HG02588 (cell line): ENCODE measurements around the gene CCDC152.
"Not testable (repeated sequence)": the region's sequence is repeated elsewhere in the genome, so short reads cannot be mapped to it uniquely, and the experiment has no call there.

Experiments used
- ATAC-seq: cut with Tn5 transposase; IDR thresholded peaks from one replicate; pipeline ENCODE4 v1.9.1; 2021; ENCODE audit warnings: mild to moderate bottlenecking, moderate library complexity; ENCODE audit not compliant: unreplicated experiment

The CCDC152 gene

GRCh38 chr5:42811591-42812446 lies 55.2 kb downstream of the CCDC152 start, which contains the start of gene SELENOP:
SELENOP (minus strand) TSS chr5:42811892; CDS start chr5:42808353, 3,539 bp downstream.
- ATAC-seq: no peak

DNA sequence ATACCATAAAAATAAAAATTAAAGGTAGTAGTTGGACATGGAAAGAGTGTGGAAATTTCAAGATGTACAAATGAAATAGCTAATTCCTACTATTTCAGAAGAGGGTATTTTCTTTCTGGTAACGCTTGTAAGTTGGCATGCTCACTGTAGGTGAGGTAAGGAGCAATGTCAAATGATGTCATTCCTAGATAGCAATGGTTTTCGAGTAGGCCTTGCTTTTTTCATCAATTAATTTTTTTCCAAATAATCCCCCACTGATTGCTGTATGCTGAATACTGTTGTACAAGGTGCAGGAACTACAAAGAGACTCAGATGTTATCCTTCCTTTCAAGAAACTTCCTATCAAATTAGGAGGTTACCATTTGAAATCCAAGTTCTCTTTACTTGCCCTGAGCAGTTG lies 56.0 kb downstream of the CCDC152 start:
- no peak for ATAC-seq

DNA sequence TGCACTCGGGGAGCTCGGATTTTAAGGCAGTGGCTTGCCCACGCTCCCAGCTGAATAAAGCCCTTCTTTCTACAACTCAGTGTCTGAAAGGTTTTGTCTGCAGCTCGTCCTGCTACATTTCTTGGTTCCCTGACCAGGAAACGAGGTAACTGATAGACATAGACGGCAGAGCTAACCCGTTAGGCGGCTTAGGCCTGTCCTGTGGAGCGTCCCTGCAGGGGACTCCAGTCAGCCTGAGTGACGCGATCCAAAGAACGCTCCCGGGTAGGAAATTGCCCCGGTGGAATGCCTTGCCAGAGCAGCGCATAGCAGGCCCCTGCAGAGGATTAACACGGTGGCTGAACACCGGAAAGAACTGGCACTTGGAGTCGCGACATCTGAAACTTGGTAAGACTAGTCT lies 56.9 kb downstream of the CCDC152 start:
- ATAC-seq: no peak

DNA sequence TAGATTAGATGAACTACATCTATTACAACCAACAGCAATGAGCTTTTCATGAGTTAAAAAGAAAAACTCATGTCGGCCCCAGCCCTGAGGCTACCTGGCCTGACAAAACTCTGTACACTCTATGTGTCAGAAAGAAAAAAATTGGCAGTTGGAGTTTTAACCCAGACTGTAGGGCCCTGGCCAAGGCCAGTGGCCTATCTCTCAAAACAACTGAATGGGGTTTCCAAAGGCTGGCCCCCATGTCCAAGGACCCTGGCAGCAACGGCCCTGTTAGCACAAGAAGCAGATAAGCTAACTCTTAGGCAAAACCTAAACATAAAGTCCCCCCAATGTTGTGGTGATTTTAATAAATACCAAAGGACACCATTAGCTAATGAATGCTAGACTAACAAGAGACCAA lies 59.9 kb downstream of the CCDC152 start:
- ATAC-seq: not testable (repeated sequence)

GRCh38 chr5:42819745-42820144 lies 63.1 kb downstream of the CCDC152 start:
- no peak for ATAC-seq

DNA sequence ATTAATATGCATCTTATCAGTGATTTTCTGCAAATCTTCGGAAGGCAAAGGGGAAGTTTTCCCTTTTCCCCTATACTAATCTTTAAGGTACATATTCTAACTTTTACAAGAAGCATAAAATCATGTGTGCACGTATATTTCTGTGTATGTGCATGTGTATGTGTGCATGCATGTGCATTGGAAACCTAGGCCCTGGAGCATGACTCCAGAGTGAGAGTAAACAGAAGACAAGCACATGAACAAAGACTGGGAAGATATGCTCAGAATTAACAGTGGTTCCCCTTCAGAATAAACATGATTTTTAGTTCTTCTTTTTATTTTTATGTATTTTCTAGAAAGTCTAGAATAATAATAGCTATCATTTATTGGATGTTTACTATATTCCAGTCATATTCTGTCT lies 65.9 kb downstream of the CCDC152 start:
- ATAC-seq: no peak

GRCh38 chr5:42824347-42824976 lies 67.8 kb downstream of the CCDC152 start:
- ATAC-seq: no peak

- no peak for ATAC-seq
Measured at GRCh38 chr5:42825422-42826148, 69.0 kb downstream of the CCDC152 start.

DNA sequence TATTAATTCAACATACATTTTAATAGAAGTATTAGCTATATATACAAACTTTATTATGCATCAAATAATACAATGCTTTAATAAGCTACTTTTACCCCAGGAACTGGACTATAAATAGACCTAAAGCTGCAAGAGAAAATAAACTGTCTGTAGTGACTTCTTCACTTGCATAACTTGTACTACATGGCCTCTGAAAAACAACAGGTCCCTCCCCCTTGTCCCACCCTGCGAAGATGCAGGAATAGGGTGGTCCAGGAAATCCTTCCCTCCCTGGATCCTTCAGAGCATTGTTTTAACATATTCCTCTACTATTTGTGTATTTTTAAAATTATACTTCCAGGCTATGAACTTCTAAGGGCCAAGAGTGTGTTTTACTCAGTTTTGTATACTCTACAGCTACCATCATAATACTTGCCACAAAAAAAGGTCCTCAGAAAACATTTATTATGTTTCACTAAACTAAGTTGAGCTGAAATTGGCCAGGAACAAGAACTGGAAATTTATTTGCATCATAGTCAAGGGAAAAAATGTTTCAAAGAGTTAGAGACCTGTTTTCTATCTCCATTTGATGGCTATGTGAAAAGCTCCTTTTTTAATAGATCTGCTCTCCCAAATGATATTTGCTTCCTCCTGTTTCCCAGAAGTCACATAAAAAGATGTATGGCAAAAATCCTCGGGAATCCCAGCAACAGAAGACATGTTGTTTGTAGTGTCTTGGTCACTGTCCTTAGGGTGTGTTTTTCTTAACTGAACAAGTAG lies 70.3 kb downstream of the CCDC152 start:
- ATAC-seq: no peak

- ATAC-seq: no peak
Measured at GRCh38 chr5:42828671-42829070, 72.1 kb downstream of the CCDC152 start.

GRCh38 chr5:42830924-42831323 lies 74.3 kb downstream of the CCDC152 start:
- no peak for ATAC-seq

GRCh38 chr5:42832060-42832459 lies 75.4 kb downstream of the CCDC152 start:
- ATAC-seq: no peak

DNA sequence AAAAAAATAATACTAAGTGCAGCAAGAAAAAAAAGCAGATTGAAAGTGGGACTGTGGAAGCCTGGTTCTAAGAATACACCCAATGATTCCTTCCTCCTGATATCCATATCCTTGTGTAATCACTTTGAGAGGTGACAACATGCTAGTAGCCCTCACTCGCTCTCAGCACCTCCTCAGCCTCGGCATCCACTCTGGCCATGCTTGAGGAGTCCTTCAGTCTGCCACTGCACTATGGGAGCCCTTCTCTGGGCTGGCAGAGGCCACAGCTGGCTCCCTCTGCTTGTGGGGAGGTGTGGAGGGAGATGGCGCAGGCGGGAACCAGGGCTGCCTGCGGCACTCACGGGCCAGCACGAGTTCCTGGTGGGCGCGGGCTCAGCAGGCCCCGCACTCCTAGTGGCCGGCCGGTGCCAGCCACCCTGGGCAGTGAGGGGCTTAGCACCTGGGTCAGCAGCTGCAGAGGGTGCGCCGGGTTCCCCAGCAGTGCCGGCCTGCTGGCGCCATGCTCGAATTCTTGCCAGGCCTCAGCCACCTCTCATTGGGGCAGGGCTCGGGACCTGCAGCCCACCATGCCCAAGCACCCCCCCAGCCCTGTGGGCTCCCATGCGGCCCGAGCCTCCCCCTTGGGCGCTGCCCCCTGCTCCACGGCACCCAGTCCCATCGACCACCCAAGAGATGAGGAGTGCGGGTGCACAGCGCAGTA lies 79.6 kb downstream of the CCDC152 start:
- ATAC-seq: no peak

- no peak for ATAC-seq
Measured at GRCh38 chr5:42837601-42838000, 81.0 kb downstream of the CCDC152 start.

DNA sequence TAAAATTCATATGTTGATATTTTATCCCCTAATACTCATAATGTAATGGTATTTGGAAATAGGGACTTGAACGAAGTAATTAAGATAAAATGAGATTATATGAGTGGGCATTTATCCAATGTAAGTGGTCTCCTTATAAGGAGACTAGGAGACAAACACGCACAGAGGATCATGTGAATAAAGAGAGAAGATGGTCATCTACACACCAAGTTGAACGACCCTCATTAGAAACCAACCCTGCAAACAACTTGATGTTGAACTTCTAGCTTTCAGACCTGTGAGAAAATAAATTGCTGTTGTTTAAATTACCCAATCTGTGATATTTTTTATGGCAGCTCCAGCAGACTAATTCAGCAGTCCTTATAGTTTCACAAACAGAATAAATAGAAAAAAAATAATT lies 82.6 kb downstream of the CCDC152 start:
- ATAC-seq: no peak

DNA sequence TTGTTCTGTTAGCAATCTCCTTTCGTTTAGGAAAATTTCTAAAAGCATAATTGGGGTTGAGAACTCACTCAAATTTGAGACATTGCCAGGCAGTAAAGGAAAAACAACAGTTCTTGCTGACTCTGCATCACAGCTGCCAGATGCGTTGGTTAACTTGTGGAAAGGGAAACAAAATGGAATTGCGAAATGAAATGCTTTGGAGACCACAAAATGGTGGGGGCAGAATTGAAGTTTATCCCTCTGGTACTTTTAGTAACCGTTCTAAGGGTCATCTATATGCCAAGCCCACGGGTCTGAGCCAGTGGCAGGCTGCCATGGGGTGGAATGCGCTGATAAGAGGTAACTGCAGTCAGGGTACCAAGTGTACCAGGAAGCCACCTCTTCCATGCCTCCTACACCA lies 83.7 kb downstream of the CCDC152 start:
- no peak for ATAC-seq

GRCh38 chr5:42840842-42841567 lies 84.4 kb downstream of the CCDC152 start:
- ATAC-seq: no peak

DNA sequence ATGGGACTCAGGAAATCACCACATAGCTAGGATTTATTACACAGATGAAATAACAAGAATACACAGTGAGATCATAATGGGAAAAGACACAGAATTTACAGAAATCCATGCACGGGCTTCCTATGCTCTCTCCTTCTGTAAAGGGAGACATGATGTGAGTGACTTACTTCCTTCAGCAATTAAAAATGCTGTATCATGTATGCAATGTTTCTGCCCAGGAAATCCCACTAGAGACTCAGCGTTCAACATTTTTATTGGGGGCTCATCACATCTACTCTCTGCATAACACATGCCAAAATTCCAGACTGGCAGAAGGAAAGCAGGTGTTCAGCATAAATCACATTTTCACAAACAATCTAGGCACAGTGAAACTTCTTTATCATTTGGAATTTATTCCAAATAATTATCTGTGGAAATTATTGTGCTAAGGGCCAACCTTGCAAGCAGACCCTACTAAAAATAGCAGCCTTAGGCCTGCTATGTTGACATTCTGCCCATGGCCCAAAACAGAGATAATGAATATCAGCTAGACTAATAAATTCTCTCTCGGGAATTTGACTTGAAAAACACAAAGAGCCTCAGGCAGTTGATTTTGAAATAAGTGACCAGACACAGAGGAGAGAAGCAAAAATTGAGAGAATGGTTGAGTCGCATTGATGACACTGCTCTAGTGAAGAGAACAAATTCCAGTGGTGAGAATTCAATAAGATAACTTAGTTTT lies 86.5 kb downstream of the CCDC152 start:
- ATAC-seq: no peak

DNA sequence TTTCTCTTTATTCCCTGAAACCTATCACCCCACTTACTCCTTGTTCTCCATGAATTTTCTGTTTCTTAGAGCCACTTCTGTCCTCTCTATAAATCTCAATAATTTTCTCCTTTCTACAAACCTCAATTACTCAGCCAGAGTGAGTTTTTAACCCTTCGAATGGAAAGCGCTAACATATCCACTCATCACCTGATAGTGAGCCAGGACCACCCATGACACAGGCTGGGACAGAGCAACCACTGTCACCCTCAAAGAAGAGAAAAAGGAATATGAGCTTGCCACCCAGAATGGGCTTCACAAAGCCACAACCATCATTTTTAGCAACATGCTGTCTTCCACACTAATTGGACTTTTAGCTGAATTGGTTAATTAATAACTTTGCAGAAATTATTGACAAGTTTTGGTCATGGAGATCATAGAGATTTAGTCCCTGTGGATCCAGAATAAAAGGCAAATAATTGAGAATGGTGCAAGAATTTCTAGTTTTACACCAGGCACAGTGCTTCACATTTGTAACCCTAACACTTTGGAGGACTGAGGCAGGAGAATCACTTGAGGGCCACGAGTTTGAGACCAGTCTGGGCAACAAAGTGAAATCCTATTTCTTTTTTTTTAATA lies 87.2 kb downstream of the CCDC152 start:
- no peak for ATAC-seq
